ENCODE results near the gene TSHR.

Gene TSHR

GRCh38 chr14:81178063-81178462, 222.6 kb downstream of the TSHR start:
- peak overlapping the region; percentile 60 for H3K4me2 ChIP-seq (ENCODE audit: low read length)
- peaks cover 18% of the 10 kb centered on the region for H3F3A ChIP-seq (ENCODE audit: control insufficient read depth, insufficient read depth)
- H4K20me1 ChIP-seq (ENCODE audit: control insufficient read depth, insufficient read depth, low read depth, low read length): no peaks in the 10 kb centered on the region
- H3K79me2 ChIP-seq (ENCODE audit: control insufficient read depth, low read length): peaks cover 12% of the 10 kb centered on the region; the same call in 1 of the 2 replicates
- H3K4me3 ChIP-seq (ENCODE audit: low read length): peak overlapping the region; percentile 49
- H3K9me3 ChIP-seq (ENCODE audit: control insufficient read depth, insufficient read depth, low read length): no peaks in the 10 kb centered on the region
- TF ChIP-seq, protein P1, sequence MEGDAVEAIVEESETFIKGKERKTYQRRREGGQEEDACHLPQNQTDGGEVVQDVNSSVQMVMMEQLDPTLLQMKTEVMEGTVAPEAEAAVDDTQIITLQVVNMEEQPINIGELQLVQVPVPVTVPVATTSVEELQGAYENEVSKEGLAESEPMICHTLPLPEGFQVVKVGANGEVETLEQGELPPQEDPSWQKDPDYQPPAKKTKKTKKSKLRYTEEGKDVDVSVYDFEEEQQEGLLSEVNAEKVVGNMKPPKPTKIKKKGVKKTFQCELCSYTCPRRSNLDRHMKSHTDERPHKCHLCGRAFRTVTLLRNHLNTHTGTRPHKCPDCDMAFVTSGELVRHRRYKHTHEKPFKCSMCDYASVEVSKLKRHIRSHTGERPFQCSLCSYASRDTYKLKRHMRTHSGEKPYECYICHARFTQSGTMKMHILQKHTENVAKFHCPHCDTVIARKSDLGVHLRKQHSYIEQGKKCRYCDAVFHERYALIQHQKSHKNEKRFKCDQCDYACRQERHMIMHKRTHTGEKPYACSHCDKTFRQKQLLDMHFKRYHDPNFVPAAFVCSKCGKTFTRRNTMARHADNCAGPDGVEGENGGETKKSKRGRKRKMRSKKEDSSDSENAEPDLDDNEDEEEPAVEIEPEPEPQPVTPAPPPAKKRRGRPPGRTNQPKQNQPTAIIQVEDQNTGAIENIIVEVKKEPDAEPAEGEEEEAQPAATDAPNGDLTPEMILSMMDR (IDR thresholded peaks at IDR 0.05; ENCODE audit: low read depth, low read length, poor library complexity, severe bottlenecking): no peak
- no peak for TF ChIP-seq EZH2phosphoT487 (IDR thresholded peaks at IDR 0.05; ENCODE audit: borderline replicate concordance, low read length)
- no peaks in the 10 kb centered on the region for H3K27me3 ChIP-seq (ENCODE audit: control insufficient read depth, low read length)
- H3K36me3 ChIP-seq (ENCODE audit: control insufficient read depth, low read length): peaks cover 34% of the 10 kb centered on the region
- peaks cover 74% of the 10 kb centered on the region for H3K4me1 ChIP-seq (ENCODE audit: control insufficient read depth, low read length)
- no peaks in the 10 kb centered on the region for H3K9me2 ChIP-seq (replicated peaks; ENCODE audit: control insufficient read depth, low read length)
- peak overlapping the region; percentile 63 for H3K27ac ChIP-seq (ENCODE audit: low read depth, low read length)

GRCh38 chr14:81179631-81180030, 224.2 kb downstream of the TSHR start:
- Histone ChIP-seq H3K4me2 (ENCODE audit: low read length) (peak overlapping the region; percentile 31), H3K27ac (ENCODE audit: low read depth, low read length) (peak overlapping the region; percentile 42)

GRCh38 chr14:81187832-81188522, 232.6 kb downstream of the TSHR start:
- no peaks in the 10 kb centered on the region for H3K9me3 ChIP-seq (ENCODE audit: control insufficient read depth, insufficient read depth, low read length)
- no peak for TF ChIP-seq EZH2phosphoT487 (IDR thresholded peaks at IDR 0.05; ENCODE audit: borderline replicate concordance, low read length)
- TF ChIP-seq, protein P1 (IDR thresholded peaks at IDR 0.05; ENCODE audit: low read depth, low read length, poor library complexity, severe bottlenecking): no peak
- H4K20me1 ChIP-seq (ENCODE audit: control insufficient read depth, insufficient read depth, low read depth, low read length): no peaks in the 10 kb centered on the region
- H3K36me3 ChIP-seq (ENCODE audit: control insufficient read depth, low read length): peaks cover 91% of the 10 kb centered on the region
- no peak overlapping the region for H3K4me3 ChIP-seq (ENCODE audit: low read length)
- H3K9me2 ChIP-seq (replicated peaks; ENCODE audit: control insufficient read depth, low read length): no peaks in the 10 kb centered on the region
- H3K79me2 ChIP-seq (ENCODE audit: control insufficient read depth, low read length): peaks cover 37% of the 10 kb centered on the region
- 0 out of 2 replicates have a peak, but pooled peaks cover 4% of the 10 kb centered on the region for H3F3A ChIP-seq (ENCODE audit: control insufficient read depth, insufficient read depth)
- no peaks in the 10 kb centered on the region for H3K27me3 ChIP-seq (ENCODE audit: control insufficient read depth, low read length)
- no peak overlapping the region for H3K4me2 ChIP-seq (ENCODE audit: low read length)
- H3K4me1 ChIP-seq (ENCODE audit: control insufficient read depth, low read length): peaks cover 4% of the 10 kb centered on the region
- no peak overlapping the region for H3K27ac ChIP-seq (ENCODE audit: low read depth, low read length)

More at GRCh38 chr14:81179631-81180030, 224.2 kb downstream of the TSHR start:
- Histone ChIP-seq H3K9me2 (replicated peaks; ENCODE audit: control insufficient read depth, low read length) (no peaks in the 10 kb centered on the region), H3F3A (ENCODE audit: control insufficient read depth, insufficient read depth) (peaks cover 16% of the 10 kb centered on the region), H3K4me3 (ENCODE audit: low read length) (no peak overlapping the region), H3K9me3 (ENCODE audit: control insufficient read depth, insufficient read depth, low read length) (no peaks in the 10 kb centered on the region), H3K79me2 (ENCODE audit: control insufficient read depth, low read length) (peaks cover 12% of the 10 kb centered on the region; the same call in 1 of the 2 replicates), H3K36me3 (ENCODE audit: control insufficient read depth, low read length) (peaks cover 50% of the 10 kb centered on the region), H4K20me1 (ENCODE audit: control insufficient read depth, insufficient read depth, low read depth, low read length) (no peaks in the 10 kb centered on the region), H3K4me1 (ENCODE audit: control insufficient read depth, low read length) (peaks cover 58% of the 10 kb centered on the region), H3K27me3 (ENCODE audit: control insufficient read depth, low read length) (no peaks in the 10 kb centered on the region)
- TF ChIP-seq, protein P1 (IDR thresholded peaks at IDR 0.05; ENCODE audit: low read depth, low read length, poor library complexity, severe bottlenecking): no peak
- no peak for TF ChIP-seq EZH2phosphoT487 (IDR thresholded peaks at IDR 0.05; ENCODE audit: borderline replicate concordance, low read length)

All from DOHH2 (cell line).